Stimulated activated naive CD8-positive, alpha-beta T cell treated with anti-CD3 and anti-CD28 coated beads, Interleukin-15, amount 100 ng/mL, for 72 hours (primary cell): ENCODE measurements around the gene CDSN.
A peak's percentile ranks its signal among the peaks of the same experiment; 100 is the strongest.
"Not testable (repeated sequence)": the region's sequence is repeated elsewhere in the genome, so short reads cannot be mapped to it uniquely, and the experiment has no call there.

Source experiments
- ATAC-seq: fragments of 150-1000 bp; cut with Tn5 transposase; 2 replicates; pipeline ENCODE4 v1.10.0; 2021; ENCODE audit warnings: mild to moderate bottlenecking, moderate library complexity
- DNase-seq, 2 donors: peaks; one replicate each; pipeline ENCODE4 v3.0.0; 2021 to 2022
- H3K27ac Mint-ChIP-seq, 2 donors: one replicate each; pipeline ENCODE4 v1.8.0; 2022; ENCODE audit warnings: mild to moderate bottlenecking in 2 of 2, mixed read lengths in 2 of 2, moderate library complexity in 2 of 2
- H3K27me3 Mint-ChIP-seq: one replicate; pipeline ENCODE4 v1.8.0; 2022; ENCODE audit warnings: mixed read lengths
- H3K4me1 Mint-ChIP-seq: one replicate; pipeline ENCODE4 v1.8.0; 2022; ENCODE audit warnings: mild to moderate bottlenecking, mixed read lengths
- H3K4me3 Mint-ChIP-seq, 2 donors: one replicate each; pipeline ENCODE4 v1.8.0; 2022; ENCODE audit warnings: mild to moderate bottlenecking in 2 of 2, mixed read lengths in 2 of 2, moderate library complexity in 1 of 2
- H3K9me3 Mint-ChIP-seq, 2 donors: one replicate each; pipeline ENCODE4 v1.8.0; 2022; ENCODE audit warnings: mixed read lengths in 2 of 2

The CDSN gene, protein sequence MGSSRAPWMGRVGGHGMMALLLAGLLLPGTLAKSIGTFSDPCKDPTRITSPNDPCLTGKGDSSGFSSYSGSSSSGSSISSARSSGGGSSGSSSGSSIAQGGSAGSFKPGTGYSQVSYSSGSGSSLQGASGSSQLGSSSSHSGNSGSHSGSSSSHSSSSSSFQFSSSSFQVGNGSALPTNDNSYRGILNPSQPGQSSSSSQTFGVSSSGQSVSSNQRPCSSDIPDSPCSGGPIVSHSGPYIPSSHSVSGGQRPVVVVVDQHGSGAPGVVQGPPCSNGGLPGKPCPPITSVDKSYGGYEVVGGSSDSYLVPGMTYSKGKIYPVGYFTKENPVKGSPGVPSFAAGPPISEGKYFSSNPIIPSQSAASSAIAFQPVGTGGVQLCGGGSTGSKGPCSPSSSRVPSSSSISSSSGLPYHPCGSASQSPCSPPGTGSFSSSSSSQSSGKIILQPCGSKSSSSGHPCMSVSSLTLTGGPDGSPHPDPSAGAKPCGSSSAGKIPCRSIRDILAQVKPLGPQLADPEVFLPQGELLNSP

GRCh38 chr6:31120151-31120915 is at the start of gene CDSN:
CDSN (minus strand) TSS chr6:31120446; CDS start chr6:31120419, 27 bp downstream.
- H3K9me3 Mint-ChIP-seq = no peaks in the 10 kb centered on the region
- no peak for ATAC-seq
- H3K27ac Mint-ChIP-seq = no peak within 1 kb of the TSS
- no peak for DNase-seq
- peaks cover 7% of the 10 kb centered on the region for H3K27me3 Mint-ChIP-seq
- H3K4me1 Mint-ChIP-seq = peaks cover 1% of the 10 kb centered on the region
- H3K4me3 Mint-ChIP-seq = no peak within 1 kb of the TSS

DNA sequence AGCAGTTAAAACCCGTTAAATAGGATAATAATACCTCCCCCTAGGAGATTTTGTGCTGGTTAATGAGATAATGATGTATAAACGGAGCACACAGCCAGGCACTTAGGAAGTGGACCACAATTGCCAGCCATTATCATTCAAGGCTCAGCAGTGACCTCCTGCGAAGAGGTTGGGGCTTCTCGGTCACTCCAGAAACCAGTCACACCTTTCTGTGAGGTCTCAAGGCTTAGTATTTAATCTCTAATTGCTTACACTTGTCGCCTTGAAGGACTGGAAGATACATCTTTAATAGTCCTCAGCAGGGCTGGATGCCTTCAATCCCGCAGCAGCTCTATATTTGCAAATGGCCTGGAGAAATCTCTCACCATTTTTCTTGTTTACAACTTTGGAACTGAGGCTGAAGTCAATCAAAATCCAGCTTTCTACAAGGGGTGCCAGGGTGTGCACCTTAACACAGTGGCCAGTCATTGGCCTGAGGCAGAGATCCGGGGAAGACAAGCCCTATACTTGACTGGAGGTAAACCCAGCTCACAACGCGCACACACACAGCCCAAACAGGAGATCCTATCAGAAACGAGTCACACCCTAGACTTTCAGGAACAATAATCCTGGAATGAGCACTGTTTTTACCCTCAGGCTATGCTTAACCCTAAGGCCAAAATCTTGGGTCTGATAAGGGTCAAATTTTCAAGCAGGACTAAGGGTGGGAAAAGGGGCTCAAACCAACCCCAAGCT is 49.0 kb upstream of the CDSN start:
- H3K27me3 Mint-ChIP-seq = no peaks in the 10 kb centered on the region
- peaks cover 12% of the 10 kb centered on the region for H3K4me1 Mint-ChIP-seq
- H3K27ac Mint-ChIP-seq = no peak overlapping the region
- ATAC-seq (no peak), DNase-seq (no peak)
- no peak overlapping the region for H3K4me3 Mint-ChIP-seq
- H3K9me3 Mint-ChIP-seq = no peaks in the 10 kb centered on the region

DNA sequence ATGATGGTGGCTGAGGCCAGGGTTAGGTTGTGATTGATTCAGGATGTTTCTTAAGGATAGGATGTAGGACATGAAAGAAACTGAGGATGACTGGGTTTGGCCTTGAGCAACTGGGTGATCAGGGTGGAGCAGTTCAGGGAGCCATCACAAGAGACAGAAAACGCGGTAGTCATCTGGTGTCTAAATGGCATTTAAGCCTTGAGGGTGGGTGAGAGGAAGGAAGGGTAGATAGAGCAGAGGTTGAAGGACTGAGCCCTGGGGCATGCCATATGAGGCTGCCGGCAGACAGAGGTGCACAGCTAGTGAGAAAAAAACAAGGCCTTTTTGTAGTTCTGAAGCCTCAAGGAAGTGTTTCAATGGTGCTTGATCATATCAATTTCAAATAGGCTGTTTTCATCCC is 48.4 kb upstream of the CDSN start:
- peaks cover 18% of the 10 kb centered on the region for H3K4me1 Mint-ChIP-seq
- H3K9me3 Mint-ChIP-seq = no peaks in the 10 kb centered on the region
- H3K27me3 Mint-ChIP-seq = no peaks in the 10 kb centered on the region
- ATAC-seq (no peak), DNase-seq (no peak)
- no peak overlapping the region for H3K4me3 Mint-ChIP-seq
- peak overlapping the region in 1 of 2 donors; percentile 1 for H3K27ac Mint-ChIP-seq

GRCh38 chr6:31165986-31166385 is 45.7 kb upstream of the CDSN start:
- Mint-ChIP-seq H3K27me3 (no peaks in the 10 kb centered on the region), H3K4me3 (no peak overlapping the region), H3K4me1 (peaks cover 44% of the 10 kb centered on the region), H3K27ac (no peak overlapping the region), H3K9me3 (no peaks in the 10 kb centered on the region)
- ATAC-seq (no peak), DNase-seq (no peak)

GRCh38 chr6:31165064-31165832 is 45.0 kb upstream of the CDSN start:
- H3K9me3 Mint-ChIP-seq, DNase-seq, H3K27me3 Mint-ChIP-seq, H3K27ac Mint-ChIP-seq, H3K4me3 Mint-ChIP-seq: not testable (repeated sequence)
- H3K4me1 Mint-ChIP-seq = peaks cover 51% of the 10 kb centered on the region
- ATAC-seq = peak; percentile 32

DNA sequence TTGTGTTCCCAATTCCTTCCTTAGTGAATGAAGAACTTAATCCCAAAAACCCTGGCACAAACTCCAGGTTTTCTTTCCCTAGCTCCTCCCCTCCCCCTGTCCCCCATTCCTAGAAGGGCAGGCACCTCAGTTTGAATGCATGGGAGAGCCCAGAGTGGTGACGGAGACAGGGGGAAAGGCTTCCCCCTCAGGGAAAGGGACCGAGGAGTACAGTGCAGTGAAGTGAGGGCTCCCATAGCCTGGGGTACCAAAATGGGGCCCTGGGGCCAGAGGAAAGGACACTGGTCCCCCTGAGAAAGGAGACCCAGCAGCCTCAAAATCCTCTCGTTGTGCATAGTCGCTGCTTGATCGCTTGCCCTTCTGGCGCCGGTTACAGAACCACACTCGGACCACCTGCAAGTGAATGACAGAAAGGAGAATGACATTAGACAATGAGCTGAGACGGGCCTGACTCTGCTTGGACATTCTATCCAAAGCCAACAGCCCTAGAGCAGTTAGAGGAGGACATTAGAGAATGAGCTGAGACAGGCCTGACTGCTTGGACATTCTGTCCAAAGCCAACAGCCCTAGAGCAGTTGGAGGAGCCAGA is 44.3 kb upstream of the CDSN start:
- not testable (repeated sequence) for H3K9me3 Mint-ChIP-seq, H3K4me3 Mint-ChIP-seq, H3K27me3 Mint-ChIP-seq, H3K27ac Mint-ChIP-seq, DNase-seq
- ATAC-seq = peak; percentile 21
- H3K4me1 Mint-ChIP-seq = peaks cover 57% of the 10 kb centered on the region

- DNase-seq = no peak
- peaks cover 61% of the 10 kb centered on the region for H3K4me1 Mint-ChIP-seq
- H3K4me3 Mint-ChIP-seq = no peak overlapping the region
- no peaks in the 10 kb centered on the region for H3K9me3 Mint-ChIP-seq
- no peaks in the 10 kb centered on the region for H3K27me3 Mint-ChIP-seq
- no peak for ATAC-seq
- no peak overlapping the region for H3K27ac Mint-ChIP-seq
Observed at GRCh38 chr6:31163922-31164321, 43.7 kb upstream of the CDSN start.

GRCh38 chr6:31162463-31163165 is 42.4 kb upstream of the CDSN start:
- no peaks in the 10 kb centered on the region for H3K9me3 Mint-ChIP-seq
- peaks cover 66% of the 10 kb centered on the region for H3K4me1 Mint-ChIP-seq
- H3K27me3 Mint-ChIP-seq = no peaks in the 10 kb centered on the region
- no peak overlapping the region for H3K27ac Mint-ChIP-seq
- no peak overlapping the region for H3K4me3 Mint-ChIP-seq
- ATAC-seq = no peak
- DNase-seq = no peak

- H3K27me3 Mint-ChIP-seq = no peaks in the 10 kb centered on the region
- ATAC-seq (no peak), DNase-seq (no peak)
- H3K27ac Mint-ChIP-seq = peak overlapping the region in 1 of 2 donors; percentile 55
- peak overlapping the region in 1 of 2 donors; percentile 17 for H3K4me3 Mint-ChIP-seq
- H3K4me1 Mint-ChIP-seq = peaks cover 77% of the 10 kb centered on the region
- H3K9me3 Mint-ChIP-seq = no peaks in the 10 kb centered on the region
Observed at GRCh38 chr6:31161216-31162126, 41.2 kb upstream of the CDSN start.

- Mint-ChIP-seq H3K27ac (peak overlapping the region; percentile 87 to 98), H3K27me3 (no peaks in the 10 kb centered on the region), H3K4me1 (peaks cover 76% of the 10 kb centered on the region), H3K4me3 (peak overlapping the region; percentile 94 to 100), H3K9me3 (no peaks in the 10 kb centered on the region)
- ATAC-seq (peak; percentile 38), DNase-seq (peak; percentile 17 to 29)
Observed at GRCh38 chr6:31158863-31159855, 38.9 kb upstream of the CDSN start.

DNA sequence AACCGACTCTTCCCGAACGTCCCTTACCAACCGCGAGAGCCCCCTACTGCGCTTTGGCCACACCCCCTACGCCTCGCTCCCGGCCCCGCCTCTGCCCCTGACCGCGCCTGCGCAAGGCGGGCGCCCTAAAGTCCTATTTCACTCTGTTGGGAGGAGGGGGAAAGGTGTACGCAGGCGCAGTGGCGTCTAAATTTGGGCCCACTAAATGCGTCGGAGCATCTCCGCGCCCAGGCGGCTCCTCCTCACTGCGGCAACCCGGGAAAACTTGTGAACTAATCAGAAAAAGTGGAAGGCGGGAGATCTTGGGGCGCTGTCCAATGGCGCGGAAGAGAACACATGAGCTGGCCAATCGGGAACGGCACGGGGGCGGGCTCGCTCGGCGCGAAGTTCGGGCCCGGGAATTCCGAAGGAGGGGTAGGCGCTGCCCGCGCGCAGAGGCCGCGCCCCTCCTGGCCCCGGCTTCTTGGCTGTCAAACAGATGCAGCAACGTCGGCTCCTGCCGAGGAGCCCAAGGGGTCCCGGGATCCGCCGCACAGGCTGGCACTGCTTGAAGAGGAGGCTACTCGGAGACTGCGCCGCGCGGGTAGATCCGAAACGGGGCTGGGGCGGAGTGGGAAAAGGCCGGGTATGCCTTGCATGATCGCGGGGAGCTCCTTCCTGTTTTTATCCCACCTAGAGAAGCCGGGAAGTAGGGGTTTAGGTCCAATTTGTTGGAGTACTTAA is 38.1 kb upstream of the CDSN start, which contains the start of gene TCF19:
Gene TCF19, plus strand, starts transcription at position 450 of the 723 bp plus-strand sequence. CDS start 881 bp downstream, outside the sequence.
- H3K9me3 Mint-ChIP-seq = no peaks in the 10 kb centered on the region
- ATAC-seq = peak; percentile 93
- peaks cover 68% of the 10 kb centered on the region for H3K4me1 Mint-ChIP-seq
- peak within 1 kb of the TSS; percentile 94 to 100 for H3K4me3 Mint-ChIP-seq
- peak within 1 kb of the TSS; percentile 89 to 98 for H3K27ac Mint-ChIP-seq
- DNase-seq = peak; percentile 98 to 99
- no peaks in the 10 kb centered on the region for H3K27me3 Mint-ChIP-seq
